Endodermal cell (in vitro differentiated cells): Measurements from ENCODE around the gene DRD4. TPM values are rescaled to one million over a fixed set of nuclear protein-coding genes. Genes with fewer than 3 reads are reported as not detected.

Experiments used
- DNase-seq: peaks from one replicate; pipeline ENCODE4 v3.0.0-alpha.2; 2017
- H3K27ac ChIP-seq: 2 replicates; pipeline ENCODE4 v1.5.1; 2013; ENCODE audit warnings: mild to moderate bottlenecking, low read depth, low read length, moderate library complexity
- H3K27me3 ChIP-seq: 2 replicates; pipeline ENCODE4 v1.6.1; 2013; ENCODE audit warnings: mild to moderate bottlenecking, low read length, moderate library complexity; ENCODE audit not compliant: insufficient read depth, control insufficient read depth, poor library complexity, severe bottlenecking
- H3K36me3 ChIP-seq: 2 replicates; pipeline ENCODE4 v1.7.0; 2013; ENCODE audit warnings: mild to moderate bottlenecking, low read length, moderate library complexity; ENCODE audit not compliant: control insufficient read depth, insufficient read depth
- H3K4me1 ChIP-seq: one replicate; pipeline ENCODE4 v1.7.0; 2013; ENCODE audit warnings: low read length; ENCODE audit not compliant: control insufficient read depth, insufficient read depth
- H3K4me3 ChIP-seq: 2 replicates; pipeline ENCODE4 v1.5.1; 2013; ENCODE audit warnings: mild to moderate bottlenecking, low read length, moderate library complexity
- H3K9ac ChIP-seq: 2 replicates; pipeline ENCODE4 v1.6.1; 2013; ENCODE audit warnings: mild to moderate bottlenecking, low read length, moderate library complexity; ENCODE audit not compliant: poor library complexity, severe bottlenecking; ENCODE audit errors: extremely low read depth
- H3K9me3 ChIP-seq: 2 replicates; pipeline ENCODE4 v1.6.1; 2013; ENCODE audit warnings: mild to moderate bottlenecking, low read length, moderate library complexity; ENCODE audit not compliant: control insufficient read depth
- H3K27ac Mint-ChIP-seq: 2 replicates; pipeline ENCODE4 v1.8.0; 2020; ENCODE audit warnings: mixed read lengths
- H3K27me3 Mint-ChIP-seq: 2 replicates; pipeline ENCODE4 v1.8.0; 2021; ENCODE audit warnings: mild to moderate bottlenecking, mixed read lengths; ENCODE audit not compliant: insufficient read depth
- H3K36me3 Mint-ChIP-seq: 2 replicates; pipeline ENCODE4 v1.8.0; 2020; ENCODE audit warnings: low read depth, mixed read lengths
- H3K4me1 Mint-ChIP-seq: 2 replicates; pipeline ENCODE4 v1.8.0; 2020; ENCODE audit warnings: mixed read lengths
- H3K4me3 Mint-ChIP-seq: 2 replicates; pipeline ENCODE4 v1.8.0; 2020; ENCODE audit warnings: mild to moderate bottlenecking, moderate library complexity, mixed read lengths
- H3K9me3 Mint-ChIP-seq: 2 replicates; pipeline ENCODE4 v1.8.0; 2020; ENCODE audit warnings: mild to moderate bottlenecking, mixed read lengths
- CTCF ChIP-seq: fragments of 200-600 bp; sonication (generic); conservative IDR thresholded peaks from 2 replicates; pipeline ENCODE4 v1.5.0; 2021; ENCODE audit warnings: antibody characterized with exemption, mild to moderate bottlenecking
- WGBS, 2 experiments: methylation state at CpG; one replicate each; pipeline versions ENCODE4 v1.1.5 to v1.1.7; 2013; ENCODE audit warnings: missing lambda C conversion rate in 2 of 2, mixed read lengths in 1 of 2; ENCODE audit not compliant: insufficient coverage in 1 of 2, insufficient read length in 1 of 2; 5-methylcytosine and 5-hydroxymethylcytosine counted together
- total RNA-seq, 2 donors: library from RNA; stranded (reverse); fragmentation: NEBNext Ultra II Directional in 1 of 2; extraction: Animal tissue kit (Norgen Biotek cat#: 25700) in 1 of 2; gene quantifications; 2 replicates in 1 of 2; 3 replicates in 1 of 2; pipeline ENCODE4 v1.2.1, GENCODE V29; 2021

The DRD4 gene
- total RNA-seq, 2 donors from 2014 or later = 1.8 to 2.7 TPM

GRCh38 chr11:608791-609251, 28.2 kb upstream of the DRD4 start:
- Histone ChIP-seq H3K36me3 (peaks cover 67% of the 10 kb centered on the region), H3K27me3 (no peaks in the 10 kb centered on the region), H3K27ac (no peak overlapping the region), H3K9me3 (no peaks in the 10 kb centered on the region), H3K4me3 (no peak overlapping the region), H3K9ac (no peak overlapping the region), H3K4me1 (no peaks in the 10 kb centered on the region)
- H3K4me3 Mint-ChIP-seq = no peak overlapping the region
- no peaks in the 10 kb centered on the region for H3K27me3 Mint-ChIP-seq
- no peaks in the 10 kb centered on the region for H3K9me3 Mint-ChIP-seq
- H3K4me1 Mint-ChIP-seq = no peaks in the 10 kb centered on the region
- no peak overlapping the region for H3K27ac Mint-ChIP-seq
- DNase-seq = no peak
- WGBS, 2 experiments = 95 to 96% methylated on average over 25 to 28 of the region's 28 CpGs
- H3K36me3 Mint-ChIP-seq = peaks cover 47% of the 10 kb centered on the region
- no peak for TF ChIP-seq CTCF

GRCh38 chr11:609341-609811, 27.7 kb upstream of the DRD4 start:
- Mint-ChIP-seq H3K4me3 (no peak overlapping the region), H3K27me3 (no peaks in the 10 kb centered on the region), H3K4me1 (no peaks in the 10 kb centered on the region), H3K36me3 (peaks cover 42% of the 10 kb centered on the region), H3K9me3 (no peaks in the 10 kb centered on the region), H3K27ac (no peak overlapping the region)
- 94 to 99% methylated on average over 15 to 28 of the region's 28 CpGs for whole genome bisulfite sequencing, 2 experiments
- Histone ChIP-seq H3K9me3 (no peaks in the 10 kb centered on the region), H3K9ac (no peak overlapping the region), H3K4me1 (no peaks in the 10 kb centered on the region), H3K27ac (no peak overlapping the region), H3K4me3 (no peak overlapping the region), H3K27me3 (no peaks in the 10 kb centered on the region), H3K36me3 (peaks cover 71% of the 10 kb centered on the region)
- DNase-seq = no peak
- TF ChIP-seq CTCF = no peak

- Histone ChIP-seq H3K9ac (no peak overlapping the region), H3K27me3 (no peaks in the 10 kb centered on the region), H3K36me3 (peaks cover 63% of the 10 kb centered on the region), H3K4me1 (no peaks in the 10 kb centered on the region), H3K9me3 (no peaks in the 10 kb centered on the region), H3K4me3 (no peak overlapping the region), H3K27ac (no peak overlapping the region)
- Mint-ChIP-seq H3K27ac (no peak overlapping the region), H3K27me3 (no peaks in the 10 kb centered on the region), H3K9me3 (no peaks in the 10 kb centered on the region), H3K36me3 (peaks cover 33% of the 10 kb centered on the region), H3K4me1 (no peaks in the 10 kb centered on the region), H3K4me3 (no peak overlapping the region)
- no peak for DNase-seq
- 96 to 98% methylated on average over 14 to 18 of the region's 18 CpGs for WGBS, 2 experiments
- no peak for TF ChIP-seq CTCF
Observed at GRCh38 chr11:610146-610801, 26.8 kb upstream of the DRD4 start.
